Peyer's patch (tissue), 4 donors: ENCODE results near the gene TMEM235. TPM values are rescaled to one million over a fixed set of nuclear protein-coding genes. Genes with fewer than 3 reads are reported as not detected.

Experiments used
- DNase-seq, 3 donors: peaks; one replicate each; pipeline ENCODE4 v3.0.0-alpha.2; 2017 to 2019
- H3K27ac ChIP-seq, 4 donors: fragments of 200-600 bp; sonication (generic); one replicate each; pipeline ENCODE4 v1.5.1; 2016 to 2019
- H3K27me3 ChIP-seq, 2 donors: fragments of 200-600 bp; sonication (generic); one replicate each; pipeline ENCODE4 v1.5.1; 2019
- H3K36me3 ChIP-seq, 3 donors: fragments of 200-600 bp; sonication (generic); one replicate each; pipeline ENCODE4 v1.5.1; 2016 to 2019
- H3K4me1 ChIP-seq, 4 donors: fragments of 200-600 bp; sonication (generic); one replicate each; pipeline ENCODE4 v1.5.1; 2016 to 2019
- H3K4me3 ChIP-seq, 4 donors: fragments of 200-600 bp; sonication (generic); 1 replicate in 3 of 4; 2 replicates in 1 of 4; pipeline ENCODE4 v1.5.1; 2016 to 2019; ENCODE audit warnings: mild to moderate bottlenecking in 1 of 4
- H3K9me3 ChIP-seq, 4 donors: fragments of 200-600 bp; sonication (generic); one replicate each; pipeline ENCODE4 v1.5.1; 2016 to 2019; ENCODE audit warnings: mild to moderate bottlenecking in 1 of 4
- POLR2A ChIP-seq, 2 donors: fragments of 450-650 bp; IDR thresholded peaks; one replicate each; pipeline ENCODE4 v1.5.1; 2017; ENCODE audit warnings: antibody characterized with exemption in 2 of 2, mild to moderate bottlenecking in 2 of 2, moderate library complexity in 2 of 2
- total RNA-seq, 4 donors: library from RNA; depleted of rRNA; stranded (reverse); fragments of >200 nt; gene quantifications; one replicate each; pipeline ENCODE4 v1.1.0, GENCODE V29; 2016
- TF ChIP-seq, protein P1 (sequence below), 6 experiments: fragments of 450-650 bp in 4 of 6; fragments of 200-600 bp in 2 of 6; sonication (generic) in 1 of 6; IDR thresholded peaks; one replicate each; pipeline ENCODE4 v1.5.1; 2017 to 2019; ENCODE audit warnings: antibody characterized with exemption in 6 of 6, mild to moderate bottlenecking in 3 of 6, moderate library complexity in 1 of 6

The TMEM235 gene
- total RNA-seq, 4 donors from 2014 or later = not detected

DNA sequence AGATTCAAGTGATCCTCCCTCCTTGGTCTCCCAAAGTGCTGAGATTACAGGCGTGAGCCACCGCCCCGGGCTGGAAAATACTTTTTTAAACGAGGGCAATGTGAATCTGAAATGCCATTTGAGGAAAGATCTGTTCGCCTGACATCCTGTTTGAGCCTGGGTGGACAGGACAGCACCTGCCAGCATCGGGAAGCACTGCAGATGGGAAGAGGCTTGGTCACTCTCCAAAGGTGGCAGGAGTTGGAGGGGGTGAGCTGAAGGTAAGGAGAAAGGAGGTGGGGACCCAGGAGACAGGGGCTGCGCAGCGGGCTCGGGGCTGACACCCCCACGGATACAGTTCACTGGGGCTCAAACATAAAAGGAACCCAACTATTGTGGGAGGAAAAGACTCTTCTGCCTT is 21.3 kb upstream of the TMEM235 start:
- no peak overlapping the region for H3K4me3 ChIP-seq
- H3K27me3 ChIP-seq = no peaks in the 10 kb centered on the region
- no peak overlapping the region for H3K27ac ChIP-seq
- no peaks in the 10 kb centered on the region for H3K36me3 ChIP-seq
- DNase-seq = no peak
- H3K9me3 ChIP-seq = no peaks in the 10 kb centered on the region
- TF ChIP-seq, protein P1, sequence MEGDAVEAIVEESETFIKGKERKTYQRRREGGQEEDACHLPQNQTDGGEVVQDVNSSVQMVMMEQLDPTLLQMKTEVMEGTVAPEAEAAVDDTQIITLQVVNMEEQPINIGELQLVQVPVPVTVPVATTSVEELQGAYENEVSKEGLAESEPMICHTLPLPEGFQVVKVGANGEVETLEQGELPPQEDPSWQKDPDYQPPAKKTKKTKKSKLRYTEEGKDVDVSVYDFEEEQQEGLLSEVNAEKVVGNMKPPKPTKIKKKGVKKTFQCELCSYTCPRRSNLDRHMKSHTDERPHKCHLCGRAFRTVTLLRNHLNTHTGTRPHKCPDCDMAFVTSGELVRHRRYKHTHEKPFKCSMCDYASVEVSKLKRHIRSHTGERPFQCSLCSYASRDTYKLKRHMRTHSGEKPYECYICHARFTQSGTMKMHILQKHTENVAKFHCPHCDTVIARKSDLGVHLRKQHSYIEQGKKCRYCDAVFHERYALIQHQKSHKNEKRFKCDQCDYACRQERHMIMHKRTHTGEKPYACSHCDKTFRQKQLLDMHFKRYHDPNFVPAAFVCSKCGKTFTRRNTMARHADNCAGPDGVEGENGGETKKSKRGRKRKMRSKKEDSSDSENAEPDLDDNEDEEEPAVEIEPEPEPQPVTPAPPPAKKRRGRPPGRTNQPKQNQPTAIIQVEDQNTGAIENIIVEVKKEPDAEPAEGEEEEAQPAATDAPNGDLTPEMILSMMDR (IDR thresholded peaks at IDR 0.05) = no peak
- no peak for TF ChIP-seq POLR2A (IDR thresholded peaks at IDR 0.05)
- peaks cover 0 to 12% (median 6%) of the 10 kb centered on the region in 4 donors for H3K4me1 ChIP-seq

DNA sequence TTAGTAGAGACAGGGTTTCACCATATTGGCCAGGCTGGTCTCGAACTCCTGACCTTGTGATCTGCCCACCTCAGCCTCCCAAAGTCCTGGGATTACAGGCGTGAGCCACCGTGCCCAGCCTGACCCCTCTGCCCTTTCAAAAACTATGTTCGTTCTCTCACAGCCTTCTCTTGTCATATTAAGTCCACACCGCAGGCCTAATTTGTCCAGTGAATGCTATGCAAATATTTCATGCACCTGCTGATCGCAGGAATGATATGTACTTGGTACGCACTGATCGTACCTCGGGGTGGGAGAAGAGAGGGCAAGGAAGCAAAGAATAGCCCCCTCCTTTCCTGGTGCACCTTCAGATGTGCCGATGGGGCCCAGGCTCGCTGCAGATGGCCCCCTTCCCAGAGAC is 20.4 kb upstream of the TMEM235 start:
- Histone ChIP-seq H3K27me3 (no peaks in the 10 kb centered on the region), H3K36me3 (no peaks in the 10 kb centered on the region), H3K4me1 (peaks cover 0 to 12% (median 6%) of the 10 kb centered on the region in 4 donors), H3K9me3 (no peaks in the 10 kb centered on the region), H3K27ac (no peak overlapping the region), H3K4me3 (no peak overlapping the region)
- TF ChIP-seq, protein P1 (IDR thresholded peaks at IDR 0.05) = no peak
- TF ChIP-seq POLR2A (IDR thresholded peaks at IDR 0.05) = no peak
- DNase-seq = no peak

DNA sequence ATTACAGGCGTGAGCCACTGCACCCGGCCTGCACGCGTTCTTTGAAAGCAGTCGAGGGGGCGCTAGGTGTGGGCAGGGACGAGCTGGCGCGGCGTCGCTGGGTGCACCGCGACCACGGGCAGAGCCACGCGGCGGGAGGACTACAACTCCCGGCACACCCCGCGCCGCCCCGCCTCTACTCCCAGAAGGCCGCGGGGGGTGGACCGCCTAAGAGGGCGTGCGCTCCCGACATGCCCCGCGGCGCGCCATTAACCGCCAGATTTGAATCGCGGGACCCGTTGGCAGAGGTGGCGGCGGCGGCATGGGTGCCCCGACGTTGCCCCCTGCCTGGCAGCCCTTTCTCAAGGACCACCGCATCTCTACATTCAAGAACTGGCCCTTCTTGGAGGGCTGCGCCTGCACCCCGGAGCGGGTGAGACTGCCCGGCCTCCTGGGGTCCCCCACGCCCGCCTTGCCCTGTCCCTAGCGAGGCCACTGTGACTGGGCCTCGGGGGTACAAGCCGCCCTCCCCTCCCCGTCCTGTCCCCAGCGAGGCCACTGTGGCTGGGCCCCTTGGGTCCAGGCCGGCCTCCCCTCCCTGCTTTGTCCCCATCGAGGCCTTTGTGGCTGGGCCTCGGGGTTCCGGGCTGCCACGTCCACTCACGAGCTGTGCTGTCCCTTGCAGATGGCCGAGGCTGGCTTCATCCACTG is 17.3 kb upstream of the TMEM235 start, which contains the start of gene BIRC5:
TSS of gene BIRC5 (plus strand) at position 238 of the 690 bp plus-strand sequence. CDS start at position 302, 64 bp downstream.
- TF ChIP-seq, protein P1 (IDR thresholded peaks at IDR 0.05) = no peak
- TF ChIP-seq POLR2A (IDR thresholded peaks at IDR 0.05) = no peak
- Histone ChIP-seq H3K36me3 (no peaks in the 10 kb centered on the region), H3K9me3 (no peaks in the 10 kb centered on the region), H3K27me3 (no peaks in the 10 kb centered on the region), H3K4me1 (peaks cover 0 to 12% (median 6%) of the 10 kb centered on the region in 4 donors), H3K27ac (peak within 1 kb of the TSS in 2 of 4 donors; percentile 1 to 49), H3K4me3 (peak within 1 kb of the TSS; percentile 38 to 78 (median 56))
- DNase-seq = peak; percentile 90 to 95 (median 90)

DNA sequence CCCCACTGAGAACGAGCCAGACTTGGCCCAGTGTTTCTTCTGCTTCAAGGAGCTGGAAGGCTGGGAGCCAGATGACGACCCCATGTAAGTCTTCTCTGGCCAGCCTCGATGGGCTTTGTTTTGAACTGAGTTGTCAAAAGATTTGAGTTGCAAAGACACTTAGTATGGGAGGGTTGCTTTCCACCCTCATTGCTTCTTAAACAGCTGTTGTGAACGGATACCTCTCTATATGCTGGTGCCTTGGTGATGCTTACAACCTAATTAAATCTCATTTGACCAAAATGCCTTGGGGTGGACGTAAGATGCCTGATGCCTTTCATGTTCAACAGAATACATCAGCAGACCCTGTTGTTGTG is 16.7 kb upstream of the TMEM235 start:
- H3K4me3 ChIP-seq = peak overlapping the region; percentile 38 to 78 (median 56)
- no peaks in the 10 kb centered on the region for H3K9me3 ChIP-seq
- H3K27ac ChIP-seq = peak overlapping the region in 2 of 4 donors; percentile 1 to 49
- DNase-seq = no peak
- H3K27me3 ChIP-seq = no peaks in the 10 kb centered on the region
- no peaks in the 10 kb centered on the region for H3K36me3 ChIP-seq
- peaks cover 0 to 12% (median 6%) of the 10 kb centered on the region in 4 donors for H3K4me1 ChIP-seq
- TF ChIP-seq, protein P1 (IDR thresholded peaks at IDR 0.05) = no peak
- no peak for TF ChIP-seq POLR2A (IDR thresholded peaks at IDR 0.05)

DNA sequence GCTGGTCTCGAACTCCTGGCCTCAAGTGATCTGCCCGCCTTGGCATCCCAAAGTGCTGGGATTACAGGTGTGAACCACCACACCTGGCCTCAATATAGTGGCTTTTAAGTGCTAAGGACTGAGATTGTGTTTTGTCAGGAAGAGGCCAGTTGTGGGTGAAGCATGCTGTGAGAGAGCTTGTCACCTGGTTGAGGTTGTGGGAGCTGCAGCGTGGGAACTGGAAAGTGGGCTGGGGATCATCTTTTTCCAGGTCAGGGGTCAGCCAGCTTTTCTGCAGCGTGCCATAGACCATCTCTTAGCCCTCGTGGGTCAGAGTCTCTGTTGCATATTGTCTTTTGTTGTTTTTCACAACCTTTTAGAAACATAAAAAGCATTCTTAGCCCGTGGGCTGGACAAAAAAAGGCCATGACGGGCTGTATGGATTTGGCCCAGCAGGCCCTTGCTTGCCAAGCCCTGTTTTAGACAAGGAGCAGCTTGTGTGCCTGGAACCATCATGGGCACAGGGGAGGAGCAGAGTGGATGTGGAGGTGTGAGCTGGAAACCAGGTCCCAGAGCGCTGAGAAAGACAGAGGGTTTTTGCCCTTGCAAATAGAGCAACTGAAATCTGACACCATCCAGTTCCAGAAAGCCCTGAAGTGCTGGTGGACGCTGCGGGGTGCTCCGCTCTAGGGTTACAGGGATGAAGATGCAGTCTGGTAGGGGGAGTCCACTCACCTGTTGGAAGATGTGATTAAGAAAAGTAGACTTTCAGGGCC is 11.9 kb upstream of the TMEM235 start:
- Histone ChIP-seq H3K36me3 (no peaks in the 10 kb centered on the region), H3K4me1 (peaks cover 0 to 3% (median under 1%) of the 10 kb centered on the region in 4 donors), H3K9me3 (no peaks in the 10 kb centered on the region), H3K4me3 (no peak overlapping the region), H3K27ac (no peak overlapping the region), H3K27me3 (no peaks in the 10 kb centered on the region)
- DNase-seq = no peak
- no peak for TF ChIP-seq POLR2A (IDR thresholded peaks at IDR 0.05)
- TF ChIP-seq, protein P1 (IDR thresholded peaks at IDR 0.05) = no peak
